Measurements from ENCODE around the gene RFX8. TPM values are rescaled to one million over a fixed set of nuclear protein-coding genes. Genes with fewer than 3 reads are reported as not detected.
"Not testable (repeated sequence)": the region's sequence is repeated elsewhere in the genome, so short reads cannot be mapped to it uniquely, and the experiment has no call there.

RFX8 gene
- total RNA-seq, 1 experiment from 2014 or later = 0.68 TPM

DNA sequence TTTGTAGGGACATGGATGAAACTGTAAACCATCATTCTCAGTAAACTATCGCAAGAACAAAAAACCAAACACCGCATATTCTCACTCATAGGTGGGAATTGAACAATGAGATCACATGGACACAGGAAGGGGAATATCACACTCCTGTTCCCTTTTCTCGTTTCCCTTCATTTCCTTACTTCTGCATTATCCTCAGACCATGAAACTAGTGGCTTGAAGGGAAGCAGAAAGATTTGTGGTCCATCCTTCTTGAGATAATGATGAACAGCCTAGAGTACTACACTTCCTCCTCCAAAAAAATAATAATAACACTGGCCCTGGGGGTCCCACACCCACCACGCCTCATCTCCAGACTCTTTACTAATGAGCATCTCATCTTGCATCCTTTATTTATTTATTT lies 30.4 kb upstream of the RFX8 start:
- H3K9me3 ChIP-seq (replicated peaks); H3K4me1 ChIP-seq (replicated peaks); H3K4me3 ChIP-seq; H3K27me3 ChIP-seq (replicated peaks); H3K27ac ChIP-seq; DNase-seq (ENCODE audit: low read depth in 1 of 2, low spot score in 2 of 2); H3K36me3 ChIP-seq: not testable (repeated sequence)

DNA sequence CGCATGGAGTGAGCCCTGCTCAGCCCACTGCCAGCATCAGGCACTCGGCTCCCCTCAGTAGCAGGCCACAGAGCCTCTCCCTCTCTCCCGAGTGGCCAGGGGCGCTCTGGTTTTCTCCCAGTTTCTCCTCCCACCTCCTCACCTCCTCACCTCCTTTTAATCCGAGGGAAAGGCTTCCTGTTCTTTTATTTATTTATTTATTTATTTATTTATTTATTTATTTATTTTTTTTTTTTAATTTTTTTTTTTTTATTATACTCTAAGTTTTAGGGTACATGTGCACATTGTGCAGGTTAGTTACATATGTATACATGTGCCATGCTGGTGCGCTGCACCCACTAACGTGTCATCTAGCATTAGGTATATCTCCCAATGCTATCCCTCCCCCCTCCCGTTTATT lies 29.8 kb upstream of the RFX8 start:
- not testable (repeated sequence) for H3K27me3 ChIP-seq (replicated peaks); H3K4me1 ChIP-seq (replicated peaks); DNase-seq (ENCODE audit: low read depth in 1 of 2, low spot score in 2 of 2); H3K9me3 ChIP-seq (replicated peaks); H3K36me3 ChIP-seq; H3K4me3 ChIP-seq; H3K27ac ChIP-seq

DNA sequence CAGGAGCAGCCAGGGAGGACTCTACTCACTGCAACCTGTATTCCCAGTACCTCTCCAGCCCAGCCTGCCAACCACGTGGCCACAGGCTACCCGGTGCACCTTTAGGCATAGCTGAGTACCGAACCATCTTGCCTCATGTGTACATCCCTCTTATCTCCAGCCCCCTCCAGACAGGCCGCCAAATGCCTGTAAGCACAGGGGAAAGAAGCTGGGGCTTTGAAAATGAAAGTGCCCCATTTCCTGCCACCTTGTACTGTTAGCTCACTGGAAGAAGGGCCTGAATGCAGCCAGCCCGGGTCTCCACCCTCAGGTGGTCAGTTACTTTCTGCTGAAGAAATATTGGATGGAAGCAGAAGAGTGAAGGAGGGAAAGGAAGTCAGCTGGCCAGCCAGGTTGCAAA lies 27.2 kb upstream of the RFX8 start:
- H3K4me3 ChIP-seq = no peak overlapping the region
- H3K27ac ChIP-seq = no peak overlapping the region
- H3K36me3 ChIP-seq = no peaks in the 10 kb centered on the region
- no peaks in the 10 kb centered on the region for H3K9me3 ChIP-seq (replicated peaks)
- no peaks in the 10 kb centered on the region for H3K4me1 ChIP-seq (replicated peaks)
- no peaks in the 10 kb centered on the region for H3K27me3 ChIP-seq (replicated peaks)
- DNase-seq (ENCODE audit: low read depth in 1 of 2, low spot score in 2 of 2) = no peak

DNA sequence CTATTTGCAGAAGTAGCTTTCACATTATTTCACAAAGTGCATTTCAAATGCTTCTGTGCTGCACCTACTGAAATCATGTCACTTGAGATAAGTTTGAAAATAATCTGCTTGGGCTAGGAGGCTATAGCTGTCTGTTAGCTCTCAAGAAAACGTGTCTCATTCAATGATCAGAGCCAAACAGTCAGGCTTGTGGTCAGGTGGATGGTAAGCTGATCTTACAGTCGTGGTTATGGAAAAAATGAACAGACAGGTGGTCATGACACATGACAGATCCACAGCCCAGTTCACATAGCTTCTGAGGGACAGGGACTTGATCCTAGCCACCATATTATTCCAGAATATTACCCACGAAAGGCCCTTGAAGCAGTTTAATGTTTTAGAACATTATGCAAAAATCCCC lies 26.5 kb upstream of the RFX8 start:
- Histone ChIP-seq H3K9me3 (replicated peaks) (no peaks in the 10 kb centered on the region), H3K36me3 (no peaks in the 10 kb centered on the region), H3K4me1 (replicated peaks) (no peaks in the 10 kb centered on the region), H3K4me3 (no peak overlapping the region), H3K27ac (no peak overlapping the region), H3K27me3 (replicated peaks) (no peaks in the 10 kb centered on the region)
- no peak for DNase-seq (ENCODE audit: low read depth in 1 of 2, low spot score in 2 of 2)

DNA sequence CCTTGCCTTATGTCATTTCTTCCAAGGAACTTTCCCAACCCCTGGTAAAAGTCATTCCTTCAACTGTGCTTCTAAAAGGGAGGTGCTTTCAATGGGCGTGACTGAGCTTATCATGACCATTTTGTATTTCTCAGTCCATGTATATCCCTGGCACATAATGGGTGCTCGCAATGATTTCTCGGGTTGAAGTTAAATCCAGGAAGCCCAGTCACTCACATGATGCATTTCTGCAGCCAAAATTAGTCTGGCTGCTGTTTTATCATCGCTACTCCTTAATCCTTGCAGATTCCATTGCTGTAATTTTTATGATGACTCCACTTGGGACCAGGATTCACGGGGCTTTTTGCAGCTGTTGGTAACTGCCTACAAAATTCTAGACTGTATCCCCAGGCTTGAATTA lies 25.9 kb upstream of the RFX8 start:
- Histone ChIP-seq H3K36me3 (no peaks in the 10 kb centered on the region), H3K4me1 (replicated peaks) (no peaks in the 10 kb centered on the region), H3K27me3 (replicated peaks) (no peaks in the 10 kb centered on the region), H3K4me3 (no peak overlapping the region), H3K27ac (no peak overlapping the region), H3K9me3 (replicated peaks) (no peaks in the 10 kb centered on the region)
- no peak for DNase-seq (ENCODE audit: low read depth in 1 of 2, low spot score in 2 of 2)

DNA sequence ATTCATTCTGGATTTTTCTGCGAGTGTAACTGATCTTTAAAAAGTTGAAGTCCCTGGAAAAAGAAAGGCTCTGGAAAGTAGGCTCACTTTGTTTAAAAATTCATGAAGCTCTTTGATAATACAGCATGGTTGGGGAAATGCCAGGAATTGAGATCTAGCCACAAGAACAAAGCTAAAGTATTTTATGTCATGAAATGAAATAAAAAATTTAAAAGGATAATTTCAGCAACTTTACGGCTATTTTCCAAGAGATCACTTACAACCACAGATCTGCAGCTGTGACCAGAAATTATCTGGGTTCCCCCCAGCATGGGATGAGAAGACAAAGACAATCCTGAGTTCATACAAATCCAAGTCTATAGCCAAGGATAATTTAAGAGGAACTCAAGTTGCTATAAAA lies 25.3 kb upstream of the RFX8 start:
- Histone ChIP-seq H3K27me3 (replicated peaks) (no peaks in the 10 kb centered on the region), H3K4me1 (replicated peaks) (no peaks in the 10 kb centered on the region), H3K36me3 (no peaks in the 10 kb centered on the region), H3K27ac (no peak overlapping the region), H3K9me3 (replicated peaks) (no peaks in the 10 kb centered on the region), H3K4me3 (no peak overlapping the region)
- DNase-seq (ENCODE audit: low read depth in 1 of 2, low spot score in 2 of 2) = no peak

DNA sequence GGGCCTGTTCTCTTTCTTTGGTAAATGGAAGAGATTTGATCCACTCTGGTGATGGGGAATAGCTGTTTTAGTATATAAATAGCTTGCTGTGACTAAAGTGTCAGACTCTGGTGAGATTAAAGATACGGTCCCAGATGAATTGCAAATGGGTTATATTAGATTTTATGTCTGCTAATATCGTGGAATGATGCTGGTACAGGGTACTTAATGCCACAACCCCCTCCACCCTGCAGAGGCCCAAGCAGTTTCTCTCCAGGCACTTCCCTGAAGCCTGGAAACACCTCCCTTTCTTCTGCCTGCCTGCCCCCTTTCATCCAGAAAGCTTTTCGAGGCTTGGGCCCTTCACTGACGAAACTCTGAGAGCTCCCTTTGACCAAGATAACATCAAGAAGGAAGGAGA lies 21.4 kb upstream of the RFX8 start:
- no peak for DNase-seq (ENCODE audit: low read depth in 1 of 2, low spot score in 2 of 2)
- H3K4me3 ChIP-seq = no peak overlapping the region
- H3K9me3 ChIP-seq (replicated peaks) = no peaks in the 10 kb centered on the region
- no peak overlapping the region for H3K27ac ChIP-seq
- no peaks in the 10 kb centered on the region for H3K27me3 ChIP-seq (replicated peaks)
- no peaks in the 10 kb centered on the region for H3K4me1 ChIP-seq (replicated peaks)
- H3K36me3 ChIP-seq = no peaks in the 10 kb centered on the region

DNA sequence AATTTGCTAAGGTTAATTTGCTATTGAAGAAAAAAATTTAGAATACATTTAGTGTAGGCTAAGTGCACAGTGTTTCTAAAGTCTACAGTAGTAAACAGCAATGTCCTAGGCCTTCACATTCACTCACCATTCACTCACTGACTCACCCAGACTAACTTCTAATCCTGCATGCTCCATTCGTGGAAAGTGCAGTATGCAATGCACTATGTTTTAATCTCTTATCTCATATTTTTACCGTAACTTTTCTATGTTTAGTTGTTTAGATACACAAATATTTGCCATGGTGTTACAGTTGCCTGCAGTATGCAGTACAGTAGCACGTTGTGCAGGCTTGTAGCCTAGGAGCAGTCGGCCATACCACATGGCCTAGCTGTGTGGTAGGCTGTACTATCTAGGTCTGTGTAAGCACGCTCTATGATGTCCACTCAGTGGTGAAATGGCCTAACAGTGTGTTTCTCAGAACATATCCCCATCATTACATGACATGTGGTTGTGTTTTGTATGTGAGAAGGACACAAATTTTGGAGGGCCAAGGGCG lies 18.1 kb upstream of the RFX8 start:
- Histone ChIP-seq H3K9me3 (replicated peaks) (no peaks in the 10 kb centered on the region), H3K4me3 (no peak overlapping the region), H3K4me1 (replicated peaks) (no peaks in the 10 kb centered on the region), H3K27me3 (replicated peaks) (no peaks in the 10 kb centered on the region), H3K27ac (no peak overlapping the region), H3K36me3 (no peaks in the 10 kb centered on the region)
- no peak for DNase-seq (ENCODE audit: low read depth in 1 of 2, low spot score in 2 of 2)

DNA sequence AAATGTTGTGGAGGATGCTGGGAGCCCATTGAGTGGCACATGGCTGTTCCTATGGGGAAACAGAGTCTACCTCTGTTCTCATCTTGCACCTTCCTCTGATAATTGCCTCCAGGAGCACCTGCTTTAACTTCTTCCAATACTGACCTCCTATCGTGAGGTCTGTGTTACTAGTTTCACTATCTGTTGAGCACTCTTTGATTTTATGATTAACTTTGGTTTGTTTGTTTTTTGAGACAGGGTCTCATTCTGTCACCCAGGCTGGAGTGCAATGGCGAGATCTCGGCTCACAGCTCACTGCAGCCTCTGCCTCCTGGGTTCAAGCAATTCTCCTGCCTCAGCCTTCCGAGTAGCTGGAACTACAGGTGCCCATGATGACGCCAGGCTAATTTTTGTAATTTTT lies 12.1 kb upstream of the RFX8 start:
- H3K9me3 ChIP-seq (replicated peaks) = no peaks in the 10 kb centered on the region
- no peak overlapping the region for H3K27ac ChIP-seq
- DNase-seq (ENCODE audit: low read depth in 1 of 2, low spot score in 2 of 2) = no peak
- no peaks in the 10 kb centered on the region for H3K36me3 ChIP-seq
- peaks cover 11% of the 10 kb centered on the region for H3K4me1 ChIP-seq (replicated peaks)
- no peak overlapping the region for H3K4me3 ChIP-seq
- H3K27me3 ChIP-seq (replicated peaks) = no peaks in the 10 kb centered on the region

DNA sequence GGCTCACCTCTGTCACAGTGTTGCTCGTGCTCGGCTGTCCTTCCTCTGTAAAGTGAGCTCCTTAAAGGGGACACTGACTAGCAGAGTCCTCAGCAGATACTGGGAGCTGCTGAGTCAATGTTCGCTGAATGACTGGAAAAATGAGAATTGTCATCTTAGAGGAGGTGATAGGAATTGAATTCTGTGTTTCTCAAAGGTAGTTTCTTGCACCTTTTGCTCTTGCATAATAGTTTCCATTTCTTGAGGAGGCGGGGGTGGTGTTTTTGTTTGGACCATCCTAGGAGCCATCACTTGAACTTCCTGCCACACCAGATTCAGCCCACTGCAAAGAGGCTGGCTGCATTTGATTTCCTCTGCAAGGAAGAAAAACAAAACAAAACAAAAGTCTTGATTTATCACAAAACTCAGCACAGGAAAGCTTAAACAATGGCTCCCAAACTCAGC lies 11.4 kb upstream of the RFX8 start:
- Histone ChIP-seq H3K4me1 (replicated peaks) (peaks cover 11% of the 10 kb centered on the region), H3K4me3 (no peak overlapping the region), H3K27me3 (replicated peaks) (no peaks in the 10 kb centered on the region), H3K9me3 (replicated peaks) (no peaks in the 10 kb centered on the region), H3K36me3 (no peaks in the 10 kb centered on the region), H3K27ac (no peak overlapping the region)
- no peak for DNase-seq (ENCODE audit: low read depth in 1 of 2, low spot score in 2 of 2)

DNA sequence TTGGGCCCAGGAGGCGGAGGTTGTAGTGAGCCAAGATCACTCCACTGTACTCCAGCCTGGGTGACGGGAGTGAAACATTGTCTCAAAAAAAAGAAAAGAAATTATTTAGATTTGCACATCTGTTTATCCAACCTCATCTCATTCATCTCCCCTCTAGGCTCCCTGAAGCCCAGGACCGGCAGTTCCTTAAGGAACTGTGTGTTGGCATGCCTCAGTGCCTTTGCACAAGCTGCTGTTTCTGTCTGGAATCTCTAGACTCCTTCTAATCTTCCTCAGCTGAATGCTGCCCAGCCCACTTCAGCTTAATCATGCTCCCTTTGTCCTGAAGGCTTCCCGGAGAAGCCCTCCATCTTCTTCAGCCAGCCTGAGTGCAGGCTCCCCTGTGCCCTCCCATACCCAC lies 10.9 kb upstream of the RFX8 start:
- DNase-seq (ENCODE audit: low read depth in 1 of 2, low spot score in 2 of 2) = no peak
- peaks cover 11% of the 10 kb centered on the region for H3K4me1 ChIP-seq (replicated peaks)
- no peaks in the 10 kb centered on the region for H3K9me3 ChIP-seq (replicated peaks)
- no peaks in the 10 kb centered on the region for H3K27me3 ChIP-seq (replicated peaks)
- H3K36me3 ChIP-seq = no peaks in the 10 kb centered on the region
- no peak overlapping the region for H3K4me3 ChIP-seq
- H3K27ac ChIP-seq = no peak overlapping the region

DNA sequence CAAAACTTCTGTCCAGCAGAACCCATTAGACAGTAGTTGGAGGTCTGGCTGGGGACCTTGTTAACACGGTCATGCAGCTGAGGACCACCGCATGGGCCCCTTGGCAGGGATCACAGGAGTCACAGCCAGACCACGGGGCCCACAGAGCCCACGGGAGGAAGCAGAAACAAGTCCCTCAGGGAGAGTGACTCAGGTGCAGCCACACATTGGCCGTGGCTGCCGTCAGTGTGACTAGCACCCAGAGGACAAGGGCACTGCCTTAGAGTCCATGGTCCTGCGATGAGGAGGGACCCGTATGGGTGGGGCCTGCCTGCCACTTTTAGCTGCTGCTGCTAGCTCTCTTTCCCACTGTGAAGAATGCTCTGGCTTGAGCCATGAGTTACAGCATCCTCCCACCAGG lies 5.9 kb upstream of the RFX8 start:
- DNase-seq (ENCODE audit: low read depth in 1 of 2, low spot score in 2 of 2) = no peak
- H3K4me3 ChIP-seq = no peak overlapping the region
- no peaks in the 10 kb centered on the region for H3K27me3 ChIP-seq (replicated peaks)

DNA sequence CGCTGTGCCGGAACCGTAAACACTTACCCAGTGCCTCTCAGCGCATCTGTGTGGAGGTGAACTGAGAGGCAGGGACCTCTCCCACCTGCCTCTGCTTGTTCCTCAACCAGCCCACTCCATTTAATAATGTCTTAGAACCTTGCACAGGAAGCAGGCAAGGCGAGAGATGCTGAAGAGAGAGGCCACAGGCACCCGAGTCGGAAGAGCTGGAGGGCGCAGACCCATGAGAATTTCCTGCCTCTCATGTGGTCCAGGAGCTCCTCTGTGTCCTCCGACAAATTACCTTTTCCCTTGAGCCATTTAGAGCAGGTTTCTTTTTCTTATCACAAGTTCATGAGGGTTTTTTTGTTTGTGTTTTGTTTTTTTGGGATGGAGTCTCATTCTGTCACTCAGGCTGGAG lies 4.9 kb upstream of the RFX8 start:
- Histone ChIP-seq H3K4me3 (no peak overlapping the region), H3K36me3 (no peaks in the 10 kb centered on the region), H3K9me3 (replicated peaks) (no peaks in the 10 kb centered on the region), H3K4me1 (replicated peaks) (peaks cover 22% of the 10 kb centered on the region), H3K27me3 (replicated peaks) (no peaks in the 10 kb centered on the region), H3K27ac (no peak overlapping the region)
- no peak for DNase-seq (ENCODE audit: low read depth in 1 of 2, low spot score in 2 of 2)

More for the DNA sequence above, 5.9 kb upstream of the RFX8 start:
- H3K36me3 ChIP-seq = no peaks in the 10 kb centered on the region
- no peak overlapping the region for H3K27ac ChIP-seq
- no peaks in the 10 kb centered on the region for H3K9me3 ChIP-seq (replicated peaks)
- H3K4me1 ChIP-seq (replicated peaks) = peaks cover 17% of the 10 kb centered on the region

DNA sequence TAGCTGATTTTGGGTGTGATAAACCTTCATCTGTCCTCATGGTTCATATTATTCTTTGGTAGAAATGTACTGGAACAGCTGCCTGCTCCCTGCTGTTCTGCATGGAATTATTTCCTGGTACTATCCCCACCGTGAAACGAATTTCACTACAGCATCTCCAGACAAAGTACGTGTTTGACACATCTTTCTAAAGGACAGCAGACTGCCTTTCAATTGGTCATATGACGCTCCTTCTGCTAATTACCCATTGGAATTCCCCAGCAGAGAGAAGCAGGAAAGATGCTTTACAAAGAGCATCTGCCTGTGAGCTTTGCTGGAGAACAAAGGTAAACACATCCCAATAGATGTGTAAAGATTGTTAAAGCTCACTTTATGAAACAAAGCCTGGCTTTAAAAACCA lies 4.4 kb upstream of the RFX8 start:
- Histone ChIP-seq H3K27ac (no peak overlapping the region), H3K36me3 (no peaks in the 10 kb centered on the region), H3K4me1 (replicated peaks) (peaks cover 27% of the 10 kb centered on the region), H3K9me3 (replicated peaks) (no peaks in the 10 kb centered on the region), H3K27me3 (replicated peaks) (no peaks in the 10 kb centered on the region), H3K4me3 (no peak overlapping the region)
- DNase-seq (ENCODE audit: low read depth in 1 of 2, low spot score in 2 of 2) = no peak

DNA sequence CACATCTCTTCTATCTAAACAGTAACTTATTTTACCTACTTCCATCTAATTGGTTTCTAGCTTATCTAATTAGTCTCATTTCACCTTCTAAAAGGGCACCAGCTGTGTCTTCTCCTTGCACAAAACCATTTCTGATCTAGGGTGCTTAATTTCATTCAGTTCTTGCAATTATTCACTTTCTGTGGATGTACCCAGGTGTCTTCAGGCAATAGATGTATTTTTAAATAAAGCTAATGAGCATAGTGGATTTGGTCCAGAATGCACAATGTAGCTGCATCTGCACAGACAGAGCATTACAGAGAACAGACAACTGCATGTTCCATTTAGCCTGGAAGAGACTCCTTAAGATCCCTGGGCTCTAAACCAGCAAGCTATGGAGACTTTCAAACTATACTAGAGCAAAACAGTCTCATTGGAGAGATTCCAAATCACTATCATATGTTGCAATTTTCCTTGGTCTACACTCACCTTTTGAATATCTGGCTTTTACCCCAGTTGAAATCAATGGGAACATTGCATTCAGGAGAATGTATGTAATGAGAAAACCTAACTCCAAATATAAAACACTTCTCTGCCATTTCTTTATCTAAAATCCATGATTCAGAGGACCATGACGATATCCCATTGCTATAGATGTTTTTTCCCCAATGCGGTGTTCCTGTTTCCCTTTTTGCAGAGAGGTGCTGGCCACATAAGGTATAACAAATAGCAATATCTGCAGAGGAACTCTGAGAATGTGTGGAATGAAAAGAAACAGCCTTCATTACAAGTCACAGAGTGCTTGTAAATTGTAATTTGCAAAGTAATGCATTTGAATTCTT lies 3.5 kb upstream of the RFX8 start:
- Histone ChIP-seq H3K27ac (no peak overlapping the region), H3K27me3 (replicated peaks) (no peaks in the 10 kb centered on the region), H3K36me3 (peaks cover 4% of the 10 kb centered on the region; the same call in 1 of the 2 replicates), H3K4me3 (no peak overlapping the region), H3K9me3 (replicated peaks) (no peaks in the 10 kb centered on the region), H3K4me1 (replicated peaks) (peaks cover 36% of the 10 kb centered on the region)
- no peak for DNase-seq (ENCODE audit: low read depth in 1 of 2, low spot score in 2 of 2)

Data from SJSA1 (cell line).